Mesendoderm (in vitro differentiated cells): Measurements from ENCODE around the gene PDE6B.

Experiments used
- DNase-seq: peaks from one replicate; pipeline ENCODE4 v3.0.0; 2013
- H2AK5ac ChIP-seq: 2 replicates; pipeline ENCODE4 v1.6.1; 2013; ENCODE audit warnings: low read length, inconsistent platforms
- H2BK120ac ChIP-seq: 2 replicates; pipeline ENCODE4 v1.6.1; 2013; ENCODE audit warnings: low read depth, mild to moderate bottlenecking, low read length, moderate library complexity, mixed read lengths
- H2BK15ac ChIP-seq: replicated peaks from 2 replicates; pipeline ENCODE4 v1.6.1; 2013; ENCODE audit warnings: low read depth, mild to moderate bottlenecking, moderate library complexity
- H2BK5ac ChIP-seq: 2 replicates; pipeline ENCODE4 v1.6.1; 2013; ENCODE audit warnings: low read length, inconsistent platforms
- H3K18ac ChIP-seq: 2 replicates; pipeline ENCODE4 v1.6.1; 2013; ENCODE audit warnings: mild to moderate bottlenecking, low read length, mixed read lengths
- H3K23ac ChIP-seq: one replicate; pipeline ENCODE4 v1.6.1; 2013; ENCODE audit warnings: low read length
- H3K27ac ChIP-seq: 2 replicates; pipeline ENCODE4 v1.5.1; 2013; ENCODE audit warnings: low read depth, mild to moderate bottlenecking, inconsistent platforms, low read length, moderate library complexity
- H3K27me3 ChIP-seq: 2 replicates; pipeline ENCODE4 v1.6.1; 2013; ENCODE audit warnings: low read length, control low read depth, mild to moderate bottlenecking, inconsistent platforms; ENCODE audit not compliant: insufficient read depth, poor library complexity
- H3K36me3 ChIP-seq: 2 replicates; pipeline ENCODE4 v1.6.1; 2013; ENCODE audit warnings: low read length, inconsistent platforms; ENCODE audit not compliant: control insufficient read depth, insufficient read depth
- H3K4ac ChIP-seq: one replicate; pipeline ENCODE4 v1.6.1; 2013; ENCODE audit warnings: low read depth, mild to moderate bottlenecking, low read length, moderate library complexity
- H3K4me1 ChIP-seq: 2 replicates; pipeline ENCODE4 v1.6.1; 2013; ENCODE audit warnings: low read depth, low read length, inconsistent platforms; ENCODE audit not compliant: control insufficient read depth
- H3K4me2 ChIP-seq: 2 replicates; pipeline ENCODE4 v1.6.1; 2013; ENCODE audit warnings: low read length
- H3K4me3 ChIP-seq: 2 replicates; pipeline ENCODE4 v1.5.1; 2013; ENCODE audit warnings: mild to moderate bottlenecking, low read length
- H3K56ac ChIP-seq: one replicate; pipeline ENCODE4 v1.6.1; 2013; ENCODE audit warnings: low read length
- H3K79me1 ChIP-seq: 2 replicates; pipeline ENCODE4 v1.6.1; 2013; ENCODE audit warnings: low read length, inconsistent platforms
- H3K79me2 ChIP-seq: 2 replicates; pipeline ENCODE4 v1.6.1; 2013; ENCODE audit warnings: mild to moderate bottlenecking, low read length; ENCODE audit not compliant: control insufficient read depth, insufficient read depth
- H3K9ac ChIP-seq: 2 replicates; pipeline ENCODE4 v1.6.1; 2013; ENCODE audit warnings: low read length, inconsistent platforms
- H4K5ac ChIP-seq: one replicate; pipeline ENCODE4 v1.6.1; 2013; ENCODE audit warnings: low read length
- H4K8ac ChIP-seq: one replicate; pipeline ENCODE4 v1.6.1; 2013; ENCODE audit warnings: low read depth, mild to moderate bottlenecking, control low read depth, low read length, moderate library complexity
- WGBS: extraction: QIAGEN DNeasy Blood & Tissue Kit; methylation state at CpG from one replicate; pipeline ENCODE4 v1.1.7; 2013; ENCODE audit warnings: low lambda C conversion rate, missing lambda C conversion rate; ENCODE audit not compliant: insufficient coverage; ENCODE audit errors: extremely low coverage; 5-methylcytosine and 5-hydroxymethylcytosine counted together

The PDE6B gene

DNA sequence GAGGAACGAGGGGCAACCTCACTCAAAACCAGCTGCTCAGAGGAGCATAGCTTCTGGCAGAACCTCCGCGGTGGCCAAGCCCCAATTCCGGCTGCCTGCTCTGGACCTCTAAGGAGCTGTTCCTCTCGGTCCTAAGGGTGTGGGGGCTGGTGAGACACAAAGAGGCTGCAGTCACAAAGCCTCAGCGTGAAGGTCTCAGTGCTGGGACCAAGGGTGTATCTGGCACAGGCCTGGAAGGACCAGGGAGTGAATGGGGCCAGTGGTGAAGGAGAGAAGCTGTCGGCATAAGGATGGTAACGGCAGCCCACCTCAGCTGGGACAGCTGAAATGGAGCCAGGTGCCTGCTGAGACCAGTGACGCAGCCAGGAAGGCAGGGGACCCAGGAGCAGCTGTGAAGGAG, 5.3 kb downstream of the PDE6B start:
- Histone ChIP-seq H3K79me1 (no peaks in the 10 kb centered on the region), H3K79me2 (no peaks in the 10 kb centered on the region), H3K27me3 (no peaks in the 10 kb centered on the region), H2BK15ac (no peak overlapping the region), H3K18ac (no peak overlapping the region), H3K23ac (no peak overlapping the region), H3K4me3 (no peak overlapping the region), H3K36me3 (no peaks in the 10 kb centered on the region), H2AK5ac (no peak overlapping the region), H2BK5ac (no peak overlapping the region), H3K27ac (no peak overlapping the region), H4K8ac (no peak overlapping the region), H2BK120ac (no peak overlapping the region), H3K56ac (no peak overlapping the region), H3K4me1 (no peaks in the 10 kb centered on the region), H3K4ac (no peak overlapping the region), H3K9ac (no peak overlapping the region), H3K4me2 (no peak overlapping the region), H4K5ac (no peak overlapping the region)
- no peak for DNase-seq
- no CpG with 5 or more reads among the region's 9 CpGs for WGBS

DNA sequence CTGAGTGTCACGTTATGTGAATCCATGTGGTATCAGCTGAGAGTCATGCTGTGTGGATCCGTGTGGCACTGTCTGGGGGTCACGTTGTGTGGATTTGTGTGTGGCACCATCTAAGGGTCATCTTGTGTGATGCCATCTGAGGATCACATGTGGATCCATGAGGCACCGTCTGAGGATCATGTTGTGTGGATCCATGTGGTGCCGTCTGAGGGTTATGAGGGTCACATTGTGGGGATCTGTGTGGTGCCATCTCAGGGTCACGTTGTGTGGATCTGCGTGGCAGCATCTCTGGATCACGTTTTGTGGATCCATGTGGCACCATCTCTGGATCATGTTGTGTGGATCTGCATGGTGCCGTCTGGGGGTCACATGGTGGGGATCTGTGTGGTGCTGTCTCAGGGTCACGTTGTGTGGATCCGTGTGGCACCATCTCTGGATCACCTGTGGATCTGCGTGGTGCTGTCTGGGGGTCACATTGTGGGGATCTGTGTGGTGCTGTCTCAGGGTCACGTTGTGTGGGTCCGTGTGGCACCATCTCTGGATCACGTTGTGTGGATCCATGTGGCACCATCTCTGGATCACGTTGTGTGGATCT, 6.9 kb downstream of the PDE6B start:
- Histone ChIP-seq H2BK120ac (no peak overlapping the region), H3K4me2 (no peak overlapping the region), H4K5ac (no peak overlapping the region), H3K79me1 (no peaks in the 10 kb centered on the region), H3K9ac (no peak overlapping the region), H3K27ac (no peak overlapping the region), H3K4me1 (no peaks in the 10 kb centered on the region), H3K23ac (no peak overlapping the region), H3K4ac (no peak overlapping the region), H2BK5ac (no peak overlapping the region), H4K8ac (no peak overlapping the region), H3K4me3 (no peak overlapping the region), H3K36me3 (no peaks in the 10 kb centered on the region), H2AK5ac (no peak overlapping the region), H3K56ac (no peak overlapping the region), H3K79me2 (no peaks in the 10 kb centered on the region), H2BK15ac (no peak overlapping the region), H3K27me3 (no peaks in the 10 kb centered on the region), H3K18ac (no peak overlapping the region)
- WGBS = no CpG with 5 or more reads among the region's 16 CpGs
- DNase-seq = no peak

GRCh38 chr4:632926-633325, 7.6 kb downstream of the PDE6B start:
- H3K4ac ChIP-seq = no peak overlapping the region
- H3K4me3 ChIP-seq = no peak overlapping the region
- no peaks in the 10 kb centered on the region for H3K79me1 ChIP-seq
- no peaks in the 10 kb centered on the region for H3K27me3 ChIP-seq
- no peaks in the 10 kb centered on the region for H3K79me2 ChIP-seq
- H4K5ac ChIP-seq = no peak overlapping the region
- whole genome bisulfite sequencing = no CpG with 5 or more reads among the region's 6 CpGs
- H3K18ac ChIP-seq = no peak overlapping the region
- H3K56ac ChIP-seq = no peak overlapping the region
- H3K4me1 ChIP-seq = no peaks in the 10 kb centered on the region
- H2BK120ac ChIP-seq = no peak overlapping the region
- no peak overlapping the region for H3K27ac ChIP-seq
- H2AK5ac ChIP-seq = no peak overlapping the region
- no peak overlapping the region for H3K23ac ChIP-seq
- H3K4me2 ChIP-seq = no peak overlapping the region
- no peak overlapping the region for H2BK5ac ChIP-seq
- H3K9ac ChIP-seq = no peak overlapping the region
- H3K36me3 ChIP-seq = no peaks in the 10 kb centered on the region
- DNase-seq = no peak
- no peak overlapping the region for H2BK15ac ChIP-seq
- H4K8ac ChIP-seq = no peak overlapping the region

- Histone ChIP-seq H3K56ac (no peak overlapping the region), H3K23ac (no peak overlapping the region), H2AK5ac (no peak overlapping the region), H3K36me3 (no peaks in the 10 kb centered on the region), H3K27me3 (no peaks in the 10 kb centered on the region), H2BK5ac (no peak overlapping the region), H3K4ac (no peak overlapping the region), H3K9ac (no peak overlapping the region), H3K27ac (no peak overlapping the region), H3K79me2 (no peaks in the 10 kb centered on the region), H2BK120ac (no peak overlapping the region), H3K4me3 (no peak overlapping the region), H3K4me2 (no peak overlapping the region), H4K5ac (no peak overlapping the region), H3K18ac (no peak overlapping the region), H4K8ac (no peak overlapping the region), H3K79me1 (no peaks in the 10 kb centered on the region), H2BK15ac (no peak overlapping the region), H3K4me1 (no peaks in the 10 kb centered on the region)
- no CpG with 5 or more reads among the region's 9 CpGs for WGBS
- DNase-seq = no peak
These were observed 8.0 kb downstream of the PDE6B start for GRCh38 chr4:633406-633805.

GRCh38 chr4:633976-634598, 8.7 kb downstream of the PDE6B start:
- H3K79me1 ChIP-seq = no peaks in the 10 kb centered on the region
- H3K27ac ChIP-seq = no peak overlapping the region
- no peak overlapping the region for H3K18ac ChIP-seq
- no peaks in the 10 kb centered on the region for H3K4me1 ChIP-seq
- H3K27me3 ChIP-seq = no peaks in the 10 kb centered on the region
- H3K4me3 ChIP-seq = no peak overlapping the region
- no peak overlapping the region for H2BK15ac ChIP-seq
- no peak overlapping the region for H3K9ac ChIP-seq
- H3K4me2 ChIP-seq = no peak overlapping the region
- H4K8ac ChIP-seq = no peak overlapping the region
- H3K23ac ChIP-seq = no peak overlapping the region
- no peaks in the 10 kb centered on the region for H3K79me2 ChIP-seq
- H3K4ac ChIP-seq = no peak overlapping the region
- no peak overlapping the region for H2AK5ac ChIP-seq
- no peak overlapping the region for H2BK5ac ChIP-seq
- no peak overlapping the region for H4K5ac ChIP-seq
- DNase-seq = no peak
- no CpG with 5 or more reads among the region's 15 CpGs for WGBS
- no peak overlapping the region for H2BK120ac ChIP-seq
- H3K36me3 ChIP-seq = no peaks in the 10 kb centered on the region
- no peak overlapping the region for H3K56ac ChIP-seq

DNA sequence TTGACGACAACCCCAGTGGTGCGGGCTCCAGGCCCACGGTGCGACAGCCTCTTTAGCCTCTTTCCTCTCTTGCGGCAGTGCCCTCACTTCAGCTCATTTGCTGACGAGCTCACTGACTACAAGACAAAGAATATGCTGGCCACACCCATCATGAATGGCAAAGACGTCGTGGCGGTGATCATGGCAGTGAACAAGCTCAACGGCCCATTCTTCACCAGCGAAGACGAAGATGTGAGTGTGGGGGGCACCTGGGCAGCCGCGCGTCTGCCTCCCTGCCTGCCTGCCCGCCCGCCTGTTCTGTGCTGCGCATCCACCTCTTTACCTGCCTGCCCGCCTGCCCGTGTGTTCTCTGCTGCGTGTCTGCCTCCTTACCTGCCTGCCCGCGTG, 9.2 kb downstream of the PDE6B start:
- H4K5ac ChIP-seq = no peak overlapping the region
- no peak overlapping the region for H4K8ac ChIP-seq
- H3K23ac ChIP-seq = no peak overlapping the region
- no peaks in the 10 kb centered on the region for H3K4me1 ChIP-seq
- H3K18ac ChIP-seq = no peak overlapping the region
- H3K27ac ChIP-seq = no peak overlapping the region
- H3K56ac ChIP-seq = no peak overlapping the region
- no peak overlapping the region for H3K4ac ChIP-seq
- no peak overlapping the region for H3K4me3 ChIP-seq
- H2BK5ac ChIP-seq = no peak overlapping the region
- no peak overlapping the region for H2BK120ac ChIP-seq
- WGBS = no CpG with 5 or more reads among the region's 23 CpGs
- H3K27me3 ChIP-seq = no peaks in the 10 kb centered on the region
- no peak overlapping the region for H2AK5ac ChIP-seq
- no peak for DNase-seq
- no peak overlapping the region for H3K9ac ChIP-seq
- no peaks in the 10 kb centered on the region for H3K79me2 ChIP-seq
- H3K4me2 ChIP-seq = no peak overlapping the region
- H3K79me1 ChIP-seq = no peaks in the 10 kb centered on the region
- H3K36me3 ChIP-seq = no peaks in the 10 kb centered on the region
- no peak overlapping the region for H2BK15ac ChIP-seq
